Prostate gland (tissue), 2 donors: ENCODE measurements around the gene FHIT. TPM values are rescaled to one million over a fixed set of nuclear protein-coding genes. Genes with fewer than 3 reads are reported as not detected.

ENCODE experiments used
- DNase-seq: peaks from one replicate; pipeline ENCODE4 v3.0.0-alpha.2; 2019; ENCODE audit warnings: low spot score
- H3K27ac ChIP-seq, 2 donors: fragments of 200-600 bp; sonication (generic); 2 replicates each; pipeline ENCODE4 v1.5.1; 2017 to 2019
- H3K27me3 ChIP-seq: fragments of 200-600 bp; sonication (generic); replicated peaks from 2 replicates; pipeline ENCODE4 v1.5.1; 2019; ENCODE audit not compliant: insufficient read depth
- H3K36me3 ChIP-seq, 2 donors: fragments of 200-600 bp; sonication (generic); 1 replicate in 1 of 2; 2 replicates in 1 of 2; pipeline versions ENCODE4 v1.5.1 to v1.8.1; 2017 to 2019
- H3K4me1 ChIP-seq: fragments of 200-600 bp; sonication (generic); replicated peaks from 2 replicates; pipeline ENCODE4 v1.5.1; 2019
- H3K4me3 ChIP-seq, 2 donors: fragments of 200-600 bp; sonication (generic); 2 replicates each; pipeline ENCODE4 v1.5.1; 2017 to 2019
- H3K9me3 ChIP-seq: fragments of 200-600 bp; sonication (generic); 2 replicates; pipeline ENCODE4 v1.5.1; 2017
- CTCF ChIP-seq, 4 experiments: fragments of 200-600 bp in 2 of 4; fragments of 450-650 bp in 2 of 4; sonication (generic) in 2 of 4; IDR thresholded peaks; 1 replicate in 3 of 4; 2 replicates in 1 of 4; pipeline ENCODE4 v1.5.1; 2016 to 2019; ENCODE audit warnings: antibody characterized with exemption in 4 of 4, mild to moderate bottlenecking in 2 of 4, moderate library complexity in 2 of 4
- POLR2A ChIP-seq: fragments of 450-650 bp; IDR thresholded peaks from one replicate; pipeline ENCODE4 v1.6.1; 2016; ENCODE audit warnings: antibody characterized with exemption, mild to moderate bottlenecking
- POLR2AphosphoS5 ChIP-seq: sonication (generic); formaldehyde crosslinking; IDR thresholded peaks from one replicate; pipeline ENCODE4 v1.6.1; 2017; ENCODE audit warnings: antibody characterized with exemption
- WGBS: methylation state at CpG from one replicate; pipeline ENCODE4 v1.1.5; 2018; 5-methylcytosine and 5-hydroxymethylcytosine counted together
- intact Hi-C: fragments of 100-400 bp; cut with DNase I; formaldehyde crosslinking; loops from one replicate; pipeline ENCODE4 v1.14.2; 2022
- total RNA-seq, 2 donors: library from RNA; depleted of rRNA; stranded (reverse); fragments of >200 nt; gene quantifications; one replicate each; pipeline ENCODE4 v1.1.0, GENCODE V29; 2016

The FHIT gene
- total RNA-seq, 2 donors from 2014 or later: 6.4 to 10.4 TPM

- Histone ChIP-seq H3K4me3 (no peak overlapping the region), H3K9me3 (no peaks in the 10 kb centered on the region), H3K27ac (no peak overlapping the region), H3K27me3 (no peaks in the 10 kb centered on the region), H3K36me3 (no peaks in the 10 kb centered on the region), H3K4me1 (no peaks in the 10 kb centered on the region)
- DNase-seq: no peak
- intact Hi-C loops: no loop called here
- 96% methylated on average over 13 of the region's 13 CpGs for WGBS
- TF ChIP-seq POLR2AphosphoS5 (no peak), POLR2A (no peak), CTCF (IDR thresholded peaks at IDR 0.05) (no peak)
These were observed 1482.0 kb downstream of the FHIT start for GRCh38 chr3:59769127-59769750.

GRCh38 chr3:59766200-59766872 lies 1484.9 kb downstream of the FHIT start:
- no peaks in the 10 kb centered on the region for H3K27me3 ChIP-seq
- WGBS: 77% methylated on average over 6 of the region's 6 CpGs
- DNase-seq: no peak

DNA sequence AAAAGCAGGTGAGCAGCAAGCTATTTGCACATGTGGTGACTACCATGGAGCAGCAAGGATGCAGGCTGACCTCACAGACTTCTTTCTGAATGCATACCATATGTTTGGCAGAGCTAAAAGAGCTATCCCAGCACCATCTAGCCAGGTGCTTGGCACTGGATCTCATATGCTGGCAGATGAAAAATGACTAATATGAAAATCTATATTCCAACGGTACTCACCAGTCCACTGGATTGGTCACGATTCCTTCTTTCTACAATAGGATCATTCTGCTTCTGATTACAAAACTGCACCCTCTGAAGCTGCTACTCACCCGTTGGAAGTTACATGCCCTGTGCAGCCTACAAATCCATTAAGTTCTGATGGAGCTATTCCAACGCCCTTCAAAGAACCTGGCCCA lies 1487.1 kb downstream of the FHIT start:
- no peaks in the 10 kb centered on the region for H3K4me1 ChIP-seq
- 49% methylated on average over 4 of the region's 4 CpGs for WGBS
- no peaks in the 10 kb centered on the region for H3K27me3 ChIP-seq
- no peak for DNase-seq
- TF ChIP-seq POLR2A (no peak), POLR2AphosphoS5 (no peak), CTCF (IDR thresholded peaks at IDR 0.05) (no peak)
- no peak overlapping the region for H3K27ac ChIP-seq
- no peak overlapping the region for H3K4me3 ChIP-seq
- no peaks in the 10 kb centered on the region for H3K9me3 ChIP-seq
- intact Hi-C loops: no loop called here
- H3K36me3 ChIP-seq: no peaks in the 10 kb centered on the region

More at GRCh38 chr3:59766200-59766872, 1484.9 kb downstream of the FHIT start:
- Histone ChIP-seq H3K9me3 (no peaks in the 10 kb centered on the region), H3K27ac (no peak overlapping the region), H3K4me1 (no peaks in the 10 kb centered on the region), H3K4me3 (no peak overlapping the region), H3K36me3 (no peaks in the 10 kb centered on the region)
- intact Hi-C loops: no loop called here
- TF ChIP-seq POLR2AphosphoS5 (no peak), CTCF (IDR thresholded peaks at IDR 0.05) (no peak), POLR2A (no peak)

- Histone ChIP-seq H3K9me3 (no peaks in the 10 kb centered on the region), H3K4me3 (no peak overlapping the region), H3K27me3 (no peaks in the 10 kb centered on the region), H3K36me3 (no peaks in the 10 kb centered on the region), H3K4me1 (no peaks in the 10 kb centered on the region), H3K27ac (no peak overlapping the region)
- DNase-seq: no peak
- WGBS: 94% methylated on average over 5 of the region's 5 CpGs
- no peak for TF ChIP-seq POLR2AphosphoS5
- TF ChIP-seq CTCF (IDR thresholded peaks at IDR 0.05): no peak
- intact Hi-C loops: no loop called here
These were observed 1488.3 kb downstream of the FHIT start for GRCh38 chr3:59762941-59763340.
